Measurements from ENCODE around the gene COA1. TPM values are rescaled to one million over a fixed set of nuclear protein-coding genes. Genes with fewer than 3 reads are reported as not detected.

Gene COA1
- total RNA-seq, 4 donors from 2014 or later, result 38.5 to 64.0 (median 50.5) TPM

GRCh38 chr7:43647673-43648472, 81.5 kb downstream of the COA1 start:
- no peak for TF ChIP-seq CTCF (IDR thresholded peaks at IDR 0.05; ENCODE audit: low read depth)

DNA sequence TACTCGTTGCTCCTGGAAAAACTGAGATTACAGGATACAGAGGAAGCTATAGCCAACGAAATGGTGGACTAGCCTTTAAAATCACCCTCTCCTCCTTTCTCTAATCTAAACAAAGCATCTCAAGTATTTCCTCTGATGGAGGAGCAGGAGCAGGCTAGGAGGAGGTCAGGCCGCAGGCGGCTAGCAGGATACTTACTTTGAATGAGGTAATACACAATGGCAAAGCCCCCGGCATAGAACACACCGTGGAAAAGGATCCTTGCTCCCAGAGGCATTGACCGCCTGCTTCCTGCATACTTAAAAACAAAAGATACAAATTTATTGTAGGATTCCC, 82.0 kb downstream of the COA1 start:
- no peak for TF ChIP-seq CTCF (IDR thresholded peaks at IDR 0.05; ENCODE audit: low read depth)

DNA sequence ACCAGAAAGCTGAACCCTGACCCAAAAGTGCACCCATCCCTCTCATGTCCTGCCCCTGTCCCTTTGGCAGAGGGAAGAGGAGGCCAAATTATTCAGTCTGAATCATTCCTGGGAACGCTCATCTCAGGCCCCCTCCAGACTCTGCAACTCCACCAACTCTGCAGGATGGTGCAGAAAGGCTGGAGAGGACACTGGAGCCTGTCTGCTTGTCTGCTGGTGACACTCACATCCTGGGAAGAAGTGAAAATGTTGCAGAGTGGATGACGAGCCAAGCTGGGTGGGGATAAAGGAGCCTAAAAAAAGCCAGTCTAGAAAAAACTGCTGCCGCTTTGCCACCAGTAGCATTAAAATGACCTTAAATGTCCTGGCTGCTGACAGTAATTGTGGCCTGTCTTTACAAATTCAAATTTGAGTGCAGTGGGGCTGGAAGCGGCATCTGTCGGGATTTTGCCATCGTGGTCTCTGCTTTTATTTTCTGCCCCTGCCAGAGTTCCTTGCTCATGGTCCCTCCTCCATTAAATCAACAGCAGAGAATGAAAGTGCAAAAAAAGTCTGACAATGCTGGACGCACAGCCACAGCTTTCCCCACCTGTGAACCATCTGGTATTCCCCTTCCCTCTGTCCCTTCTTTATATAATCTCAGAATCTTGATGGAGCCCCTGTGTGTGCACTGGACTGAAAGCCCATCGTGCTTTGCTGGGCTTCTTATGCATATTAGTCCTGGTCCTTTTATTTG, 82.6 kb downstream of the COA1 start:
- TF ChIP-seq CTCF (IDR thresholded peaks at IDR 0.05; ENCODE audit: low read depth), result no peak

- TF ChIP-seq CTCF (IDR thresholded peaks at IDR 0.05; ENCODE audit: low read depth), result no peak
These were observed 83.6 kb downstream of the COA1 start for GRCh38 chr7:43645699-43646226.

GRCh38 chr7:43643846-43644245, 85.5 kb downstream of the COA1 start:
- TF ChIP-seq CTCF (IDR thresholded peaks at IDR 0.05; ENCODE audit: low read depth), result no peak

DNA sequence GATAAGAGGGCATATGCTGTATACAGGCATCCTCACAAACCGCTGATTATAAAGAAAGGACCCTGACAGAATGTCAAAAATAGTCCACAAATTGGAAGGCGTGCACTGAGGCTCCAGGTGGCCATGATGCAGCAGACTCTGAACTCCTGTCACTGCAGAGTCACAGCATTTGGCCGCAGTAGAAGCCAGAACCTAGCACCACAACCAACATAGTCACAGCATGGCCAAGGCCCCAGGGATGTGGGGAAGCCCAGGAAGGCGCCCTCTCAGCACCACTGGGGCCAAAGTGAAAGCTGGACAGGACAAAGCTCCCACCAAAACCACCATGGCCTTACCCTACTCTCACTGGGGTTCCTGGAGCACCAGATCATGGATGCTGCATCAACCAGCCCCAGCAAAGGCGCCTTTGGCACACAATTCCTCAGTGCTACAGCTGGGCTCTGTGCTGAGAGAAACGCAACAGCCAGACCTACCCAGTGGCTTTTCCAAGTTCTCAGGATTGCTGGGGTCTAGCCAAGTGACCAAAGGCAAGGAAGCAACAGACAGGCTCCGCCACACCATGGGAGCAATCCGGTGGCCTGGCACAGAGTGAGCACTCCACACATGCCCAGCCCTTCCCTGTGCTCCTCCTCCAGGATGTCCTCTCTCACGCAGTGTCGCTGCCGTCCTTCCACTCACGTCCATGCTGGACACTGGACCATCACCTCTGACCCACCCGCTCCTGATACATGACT, 86.3 kb downstream of the COA1 start:
- TF ChIP-seq CTCF (IDR thresholded peaks at IDR 0.05; ENCODE audit: low read depth), result no peak

- no peak for TF ChIP-seq CTCF (IDR thresholded peaks at IDR 0.05; ENCODE audit: low read depth)
These were observed 88.6 kb downstream of the COA1 start for GRCh38 chr7:43640679-43641078.

Measured in subcutaneous adipose tissue (tissue), 4 donors.